Esophagus muscularis mucosa (tissue), 4 donors: ENCODE results near the gene HSDL1. TPM values are rescaled to one million over a fixed set of nuclear protein-coding genes. Genes with fewer than 3 reads are reported as not detected.

Source experiments
- DNase-seq: peaks from one replicate; pipeline ENCODE4 v3.0.0-alpha.2; 2017; ENCODE audit errors: extremely low spot score
- H3K27ac ChIP-seq, 4 donors: fragments of 200-600 bp; sonication (generic); replicated peaks in 1 of 4; 1 replicate in 3 of 4; 2 replicates in 1 of 4; pipeline ENCODE4 v1.5.1; 2016 to 2019; ENCODE audit warnings: mild to moderate bottlenecking in 1 of 4
- H3K27me3 ChIP-seq, 4 donors: fragments of 200-600 bp; sonication (generic); one replicate each; pipeline versions ENCODE4 v1.5.1 to v1.6.0; 2016 to 2019
- H3K36me3 ChIP-seq, 4 donors: fragments of 200-600 bp; sonication (generic); one replicate each; pipeline ENCODE4 v1.5.1; 2016 to 2019
- H3K4me1 ChIP-seq, 4 donors: fragments of 200-600 bp; sonication (generic); one replicate each; pipeline ENCODE4 v1.5.1; 2016 to 2019
- H3K4me3 ChIP-seq, 4 donors: fragments of 200-600 bp; sonication (generic); 1 replicate in 2 of 4; 2 replicates in 2 of 4; pipeline ENCODE4 v1.5.1; 2016 to 2019; ENCODE audit warnings: mild to moderate bottlenecking in 4 of 4, moderate library complexity in 1 of 4
- H3K9me3 ChIP-seq, 4 donors: fragments of 200-600 bp; sonication (generic); 1 replicate in 3 of 4; 2 replicates in 1 of 4; pipeline ENCODE4 v1.5.1; 2016 to 2019
- EP300 ChIP-seq: sonication (generic); formaldehyde crosslinking; IDR thresholded peaks from one replicate; pipeline ENCODE4 v1.6.1; 2017; ENCODE audit warnings: antibody characterized with exemption
- POLR2A ChIP-seq: fragments of 450-650 bp; IDR thresholded peaks from one replicate; pipeline ENCODE4 v1.6.1; 2017; ENCODE audit warnings: antibody characterized with exemption, moderate library complexity, mild to moderate bottlenecking, low read depth
- POLR2AphosphoS5 ChIP-seq, 2 donors: sonication (generic); formaldehyde crosslinking; IDR thresholded peaks; one replicate each; pipeline ENCODE4 v1.6.1; 2017; ENCODE audit warnings: antibody characterized with exemption in 2 of 2
- WGBS: methylation state at CpG from one replicate; pipeline ENCODE4 v1.1.5; 2018; 5-methylcytosine and 5-hydroxymethylcytosine counted together
- intact Hi-C: fragments of 100-400 bp; cut with DNase I; formaldehyde crosslinking; loops from one replicate; pipeline ENCODE4 v1.15.1; 2023
- total RNA-seq, 4 donors: library from RNA; depleted of rRNA; stranded (reverse); fragments of >200 nt; gene quantifications; one replicate each; pipeline versions ENCODE4 v1.1.0 to v1.2.1, GENCODE V29; 2016
- TF ChIP-seq, protein P1 (sequence below), 3 experiments: fragments of 200-600 bp in 2 of 3; fragments of 450-650 bp in 1 of 3; sonication (generic) in 2 of 3; IDR thresholded peaks; one replicate each; pipeline ENCODE4 v1.5.1; 2017 to 2019; ENCODE audit warnings: antibody characterized with exemption in 3 of 3, mild to moderate bottlenecking in 2 of 3, moderate library complexity in 1 of 3

The HSDL1 gene
- total RNA-seq, 4 donors from 2014 or later = 7.1 to 14.6 (median 11.4) TPM

DNA sequence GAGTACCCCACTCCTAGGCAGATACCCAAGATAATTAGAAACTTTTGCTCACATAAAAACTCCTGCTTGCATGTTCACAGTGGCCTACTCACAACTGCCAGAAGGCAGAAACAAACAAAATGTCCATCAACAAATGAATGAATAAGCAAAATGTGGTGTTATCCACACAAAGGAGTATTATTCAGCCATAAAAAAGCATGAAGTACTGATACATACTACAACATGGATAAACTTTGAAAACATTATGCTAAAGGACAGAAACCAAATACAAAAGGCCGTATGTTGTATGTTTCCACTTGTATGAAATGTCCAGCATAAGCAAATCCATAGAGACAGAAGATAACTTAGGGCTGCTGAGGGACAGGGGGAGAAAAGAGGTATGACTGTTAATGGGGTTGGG is 1.9 kb downstream of the HSDL1 start:
- TF ChIP-seq POLR2AphosphoS5 (IDR thresholded peaks at IDR 0.05) = no peak
- TF ChIP-seq POLR2A = no peak
- Histone ChIP-seq H3K4me3 (no peak overlapping the region), H3K36me3 (no peaks in the 10 kb centered on the region), H3K27me3 (no peaks in the 10 kb centered on the region), H3K9me3 (no peaks in the 10 kb centered on the region), H3K27ac (no peak overlapping the region), H3K4me1 (peaks cover 3 to 21% (median 18%) of the 10 kb centered on the region in 4 donors)
- DNase-seq = no peak
- 89% methylated on average over 1 of the region's 1 CpG for WGBS
- intact Hi-C loops = no loop called here

DNA sequence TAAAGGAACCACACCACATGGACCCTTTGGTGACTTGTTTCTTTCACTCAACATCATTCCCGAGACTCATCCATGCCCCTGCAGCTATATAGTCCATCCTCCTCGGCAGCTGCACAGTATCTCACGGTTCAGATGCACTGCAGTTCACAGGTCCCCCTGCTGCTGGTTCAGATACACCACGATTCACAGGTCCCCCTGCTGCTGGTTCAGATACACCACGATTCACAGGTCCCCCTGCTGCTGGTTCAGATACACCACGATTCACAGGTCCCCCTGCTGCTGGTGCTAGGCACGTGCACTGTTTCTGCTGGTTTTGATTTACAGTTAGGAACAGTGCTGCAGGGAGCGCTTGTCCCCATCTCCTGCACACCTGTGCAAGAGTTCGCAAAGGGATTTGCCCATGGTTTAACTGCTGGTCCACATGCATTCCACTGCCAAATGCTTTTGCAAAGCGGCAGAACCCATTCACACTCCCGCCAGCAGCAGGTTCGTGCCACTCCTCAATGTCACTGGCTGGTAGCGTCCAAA is 3.8 kb downstream of the HSDL1 start:
- intact Hi-C loops = no loop called here
- peaks cover 3 to 23% (median 18%) of the 10 kb centered on the region in 4 donors for H3K4me1 ChIP-seq
- WGBS = 79% methylated on average over 11 of the region's 13 CpGs
- TF ChIP-seq POLR2A (no peak), POLR2AphosphoS5 (IDR thresholded peaks at IDR 0.05) (no peak), EP300 (no peak)
- TF ChIP-seq, protein P1, sequence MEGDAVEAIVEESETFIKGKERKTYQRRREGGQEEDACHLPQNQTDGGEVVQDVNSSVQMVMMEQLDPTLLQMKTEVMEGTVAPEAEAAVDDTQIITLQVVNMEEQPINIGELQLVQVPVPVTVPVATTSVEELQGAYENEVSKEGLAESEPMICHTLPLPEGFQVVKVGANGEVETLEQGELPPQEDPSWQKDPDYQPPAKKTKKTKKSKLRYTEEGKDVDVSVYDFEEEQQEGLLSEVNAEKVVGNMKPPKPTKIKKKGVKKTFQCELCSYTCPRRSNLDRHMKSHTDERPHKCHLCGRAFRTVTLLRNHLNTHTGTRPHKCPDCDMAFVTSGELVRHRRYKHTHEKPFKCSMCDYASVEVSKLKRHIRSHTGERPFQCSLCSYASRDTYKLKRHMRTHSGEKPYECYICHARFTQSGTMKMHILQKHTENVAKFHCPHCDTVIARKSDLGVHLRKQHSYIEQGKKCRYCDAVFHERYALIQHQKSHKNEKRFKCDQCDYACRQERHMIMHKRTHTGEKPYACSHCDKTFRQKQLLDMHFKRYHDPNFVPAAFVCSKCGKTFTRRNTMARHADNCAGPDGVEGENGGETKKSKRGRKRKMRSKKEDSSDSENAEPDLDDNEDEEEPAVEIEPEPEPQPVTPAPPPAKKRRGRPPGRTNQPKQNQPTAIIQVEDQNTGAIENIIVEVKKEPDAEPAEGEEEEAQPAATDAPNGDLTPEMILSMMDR (IDR thresholded peaks at IDR 0.05) = no peak
- H3K27ac ChIP-seq = no peak overlapping the region
- no peak for DNase-seq
- no peaks in the 10 kb centered on the region for H3K9me3 ChIP-seq
- H3K27me3 ChIP-seq = no peaks in the 10 kb centered on the region
- no peak overlapping the region for H3K4me3 ChIP-seq
- no peaks in the 10 kb centered on the region for H3K36me3 ChIP-seq

DNA sequence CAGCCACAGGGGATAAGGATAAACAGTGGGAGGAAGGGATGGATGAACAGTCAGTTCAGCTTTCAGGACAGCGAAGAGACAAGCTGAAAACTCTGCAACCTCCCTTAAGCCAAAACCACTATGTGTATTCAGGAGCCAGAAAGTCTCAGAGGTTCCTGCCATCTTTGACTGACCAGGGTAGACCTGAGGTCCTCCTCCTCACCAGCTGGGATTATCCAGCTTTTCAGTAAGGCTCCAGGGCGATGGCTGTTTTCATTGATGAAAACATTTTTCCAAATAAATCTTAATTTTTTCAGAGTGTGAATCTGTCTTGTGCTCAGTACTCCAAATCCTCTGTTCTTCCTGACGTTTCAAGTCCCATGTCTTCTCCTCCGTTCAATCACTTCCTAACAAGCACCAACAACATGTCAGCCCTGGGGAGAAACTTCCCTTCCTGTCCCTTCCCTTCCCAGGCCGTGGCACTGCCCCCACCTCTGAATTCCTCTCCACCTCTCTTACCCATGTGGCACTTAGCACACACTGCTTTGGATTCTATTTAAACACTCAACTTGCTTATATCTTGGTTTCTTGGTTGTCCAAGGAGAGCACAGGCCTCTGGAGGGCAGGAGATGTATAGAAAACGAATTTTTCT is 5.2 kb downstream of the HSDL1 start:
- H3K27ac ChIP-seq = no peak overlapping the region
- peaks cover 3 to 19% (median 12%) of the 10 kb centered on the region in 4 donors for H3K4me1 ChIP-seq
- no peak for TF ChIP-seq POLR2A
- TF ChIP-seq, protein P1 (IDR thresholded peaks at IDR 0.05) = no peak
- TF ChIP-seq EP300 = no peak
- TF ChIP-seq POLR2AphosphoS5 (IDR thresholded peaks at IDR 0.05) = no peak
- WGBS = 79% methylated on average over 6 of the region's 6 CpGs
- H3K36me3 ChIP-seq = no peaks in the 10 kb centered on the region
- H3K9me3 ChIP-seq = no peaks in the 10 kb centered on the region
- DNase-seq = no peak
- no peak overlapping the region for H3K4me3 ChIP-seq
- intact Hi-C loops = no loop called here
- no peaks in the 10 kb centered on the region for H3K27me3 ChIP-seq

GRCh38 chr16:84138824-84139627 is 6.0 kb downstream of the HSDL1 start:
- no peak overlapping the region for H3K4me3 ChIP-seq
- intact Hi-C loops = no loop called here
- TF ChIP-seq EP300 = no peak
- TF ChIP-seq POLR2AphosphoS5 (IDR thresholded peaks at IDR 0.05) = no peak
- TF ChIP-seq, protein P1 (IDR thresholded peaks at IDR 0.05) = no peak
- TF ChIP-seq POLR2A = no peak
- H3K4me1 ChIP-seq = peaks cover 3 to 13% (median 8%) of the 10 kb centered on the region in 4 donors
- no peak for DNase-seq
- no peaks in the 10 kb centered on the region for H3K36me3 ChIP-seq
- H3K27ac ChIP-seq = no peak overlapping the region
- 78% methylated on average over 14 of the region's 14 CpGs for WGBS
- no peaks in the 10 kb centered on the region for H3K9me3 ChIP-seq
- no peaks in the 10 kb centered on the region for H3K27me3 ChIP-seq

GRCh38 chr16:84138500-84138823 is 6.5 kb downstream of the HSDL1 start:
- WGBS = 64% methylated on average over 2 of the region's 2 CpGs
- Histone ChIP-seq H3K27ac (no peak overlapping the region), H3K4me1 (peaks cover 2 to 8% (median 4%) of the 10 kb centered on the region in 4 donors), H3K4me3 (no peak overlapping the region), H3K9me3 (no peaks in the 10 kb centered on the region), H3K36me3 (no peaks in the 10 kb centered on the region), H3K27me3 (no peaks in the 10 kb centered on the region)
- DNase-seq = no peak
- TF ChIP-seq POLR2A (no peak), POLR2AphosphoS5 (IDR thresholded peaks at IDR 0.05) (no peak), EP300 (no peak)
- TF ChIP-seq, protein P1 (IDR thresholded peaks at IDR 0.05) = no peak
- intact Hi-C loops = no loop called here
